ENCODE data around the gene AGMO. TPM values are rescaled to one million over a fixed set of nuclear protein-coding genes. Genes with fewer than 3 reads are reported as not detected.

The AGMO gene
- total RNA-seq, 3 donors from 2014 or later (not counting 1 experiment from before 2014, with no cell fraction given) = not detected

GRCh38 chr7:15209429-15209828, 352.4 kb downstream of the AGMO start:
- DNase-seq (no peak), ATAC-seq (no peak)
- no peak overlapping the region for H3K27ac ChIP-seq (ENCODE audit: low read length)
- Mint-ChIP-seq H3K27me3 (ENCODE audit: low read depth in 2 of 2) (no peaks in the 10 kb centered on the region), H3K4me3 (no peak overlapping the region), H3K36me3 (no peaks in the 10 kb centered on the region), H3K4me1 (no peaks in the 10 kb centered on the region), H3K27ac (no peak overlapping the region), H3K9me3 (peaks cover 4 to 5% of the 10 kb centered on the region in 2 donors)
- no peaks in the 10 kb centered on the region for H3K4me1 ChIP-seq (ENCODE audit: control insufficient read depth, insufficient read depth, low read length)
- no peaks in the 10 kb centered on the region for H3K9me3 ChIP-seq (ENCODE audit: control insufficient read depth, insufficient read depth, low read length)
- intact Hi-C loops (cut with micrococcal nuclease) = no loop called here
- no peaks in the 10 kb centered on the region for H3K27me3 ChIP-seq (ENCODE audit: control insufficient read depth, insufficient read depth, low read length)
- TF ChIP-seq, protein P1, sequence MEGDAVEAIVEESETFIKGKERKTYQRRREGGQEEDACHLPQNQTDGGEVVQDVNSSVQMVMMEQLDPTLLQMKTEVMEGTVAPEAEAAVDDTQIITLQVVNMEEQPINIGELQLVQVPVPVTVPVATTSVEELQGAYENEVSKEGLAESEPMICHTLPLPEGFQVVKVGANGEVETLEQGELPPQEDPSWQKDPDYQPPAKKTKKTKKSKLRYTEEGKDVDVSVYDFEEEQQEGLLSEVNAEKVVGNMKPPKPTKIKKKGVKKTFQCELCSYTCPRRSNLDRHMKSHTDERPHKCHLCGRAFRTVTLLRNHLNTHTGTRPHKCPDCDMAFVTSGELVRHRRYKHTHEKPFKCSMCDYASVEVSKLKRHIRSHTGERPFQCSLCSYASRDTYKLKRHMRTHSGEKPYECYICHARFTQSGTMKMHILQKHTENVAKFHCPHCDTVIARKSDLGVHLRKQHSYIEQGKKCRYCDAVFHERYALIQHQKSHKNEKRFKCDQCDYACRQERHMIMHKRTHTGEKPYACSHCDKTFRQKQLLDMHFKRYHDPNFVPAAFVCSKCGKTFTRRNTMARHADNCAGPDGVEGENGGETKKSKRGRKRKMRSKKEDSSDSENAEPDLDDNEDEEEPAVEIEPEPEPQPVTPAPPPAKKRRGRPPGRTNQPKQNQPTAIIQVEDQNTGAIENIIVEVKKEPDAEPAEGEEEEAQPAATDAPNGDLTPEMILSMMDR (IDR thresholded peaks at IDR 0.05) = no peak
- no peaks in the 10 kb centered on the region for H3K36me3 ChIP-seq (ENCODE audit: control insufficient read depth, insufficient read depth, low read length)
- WGBS (ENCODE audit: insufficient coverage) = 88% methylated on average over 4 of the region's 4 CpGs
- no peak overlapping the region for H3K4me3 ChIP-seq (ENCODE audit: low read length)

- Histone ChIP-seq H3K4me1 (ENCODE audit: control insufficient read depth, insufficient read depth, low read length) (no peaks in the 10 kb centered on the region), H3K9me3 (ENCODE audit: control insufficient read depth, insufficient read depth, low read length) (no peaks in the 10 kb centered on the region), H3K36me3 (ENCODE audit: control insufficient read depth, insufficient read depth, low read length) (no peaks in the 10 kb centered on the region), H3K4me3 (ENCODE audit: low read length) (no peak overlapping the region), H3K27me3 (ENCODE audit: control insufficient read depth, insufficient read depth, low read length) (no peaks in the 10 kb centered on the region), H3K27ac (ENCODE audit: low read length) (no peak overlapping the region)
- ATAC-seq = no peak
- Mint-ChIP-seq H3K4me1 (no peaks in the 10 kb centered on the region), H3K27me3 (ENCODE audit: low read depth in 2 of 2) (no peaks in the 10 kb centered on the region), H3K4me3 (no peak overlapping the region), H3K9me3 (peaks cover 2 to 7% of the 10 kb centered on the region in 2 donors), H3K27ac (no peak overlapping the region), H3K36me3 (no peaks in the 10 kb centered on the region)
- intact Hi-C loops (cut with micrococcal nuclease) = no loop called here
- TF ChIP-seq, protein P1 (IDR thresholded peaks at IDR 0.05) = no peak
- no peak for DNase-seq
- 82% methylated on average over 2 of the region's 2 CpGs for WGBS (ENCODE audit: insufficient coverage)
Measured at GRCh38 chr7:15204421-15204820, 357.4 kb downstream of the AGMO start.

DNA sequence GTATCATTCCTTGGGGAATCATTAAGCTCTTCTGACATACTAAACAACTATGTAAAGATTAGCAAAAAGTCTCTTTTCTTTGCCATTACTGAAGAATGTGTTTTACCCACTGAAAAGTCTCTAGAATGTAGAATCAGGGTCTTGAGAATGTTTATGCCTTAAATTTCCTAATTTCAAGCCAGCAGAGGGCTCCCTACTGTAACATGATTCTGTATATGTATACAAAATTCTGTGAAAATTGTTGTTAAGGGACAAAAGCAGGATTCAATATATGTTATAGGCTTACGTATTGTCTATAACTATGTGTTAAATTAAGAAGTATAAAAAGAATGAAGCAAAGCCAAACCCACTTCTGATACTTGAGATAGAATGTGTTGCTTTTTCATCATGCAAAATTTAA, 362.3 kb downstream of the AGMO start:
- ATAC-seq = no peak
- H3K9me3 Mint-ChIP-seq = peaks cover 5 to 11% of the 10 kb centered on the region in 2 donors

More for the DNA sequence above, 362.3 kb downstream of the AGMO start:
- Mint-ChIP-seq H3K4me3 (no peak overlapping the region), H3K4me1 (no peaks in the 10 kb centered on the region), H3K27me3 (ENCODE audit: low read depth in 2 of 2) (no peaks in the 10 kb centered on the region), H3K36me3 (no peaks in the 10 kb centered on the region), H3K27ac (no peak overlapping the region)
- TF ChIP-seq, protein P1 (IDR thresholded peaks at IDR 0.05) = no peak
- Histone ChIP-seq H3K9me3 (ENCODE audit: control insufficient read depth, insufficient read depth, low read length) (no peaks in the 10 kb centered on the region), H3K4me1 (ENCODE audit: control insufficient read depth, insufficient read depth, low read length) (no peaks in the 10 kb centered on the region), H3K27ac (ENCODE audit: low read length) (no peak overlapping the region), H3K36me3 (ENCODE audit: control insufficient read depth, insufficient read depth, low read length) (no peaks in the 10 kb centered on the region), H3K4me3 (ENCODE audit: low read length) (no peak overlapping the region), H3K27me3 (ENCODE audit: control insufficient read depth, insufficient read depth, low read length) (no peaks in the 10 kb centered on the region)
- WGBS (ENCODE audit: insufficient coverage) = no CpG with 5 or more reads among the region's 1 CpG
- DNase-seq = no peak
- intact Hi-C loops (cut with micrococcal nuclease) = no loop called here

Measured in natural killer cell (primary cell).